Caco-2 (cell line): ENCODE data around the gene CDK5RAP1. TPM values are rescaled to one million over a fixed set of nuclear protein-coding genes. Genes with fewer than 3 reads are reported as not detected.

Experiments
- BruUV-seq: library from RNA; stranded (reverse); fragments of 400-500 nt; replicated peaks from 2 replicates; lab custom pipeline; 2021; lab: Mats Ljungman, UMichigan
- CTCF ChIA-PET: fragments of 300-600 bp; sonication (Branson Sonifier 250); formaldehyde crosslinking; loops from one replicate; lab custom pipeline; 2022; ENCODE audit warnings: antibody characterized with exemption; lab: Charles Lee
- POLR2A ChIA-PET: fragments of 300-600 bp; sonication (Branson Sonifier 250); formaldehyde crosslinking; loops from one replicate; lab custom pipeline; 2022; ENCODE audit warnings: antibody characterized with exemption; lab: Charles Lee
- DNase-seq, 2 experiments: peaks; one replicate each; pipeline versions ENCODE4 v3.0.0 to v3.0.0-alpha.2; 2020 to 2022
- H3K27me3 ChIP-seq: replicated peaks from 2 replicates; pipeline ENCODE4 v1.6.0; 2011; ENCODE audit warnings: low read length; ENCODE audit not compliant: control insufficient read depth, insufficient read depth
- H3K36me3 ChIP-seq: 2 replicates; pipeline ENCODE4 v1.5.1; 2011; ENCODE audit warnings: low read length; ENCODE audit not compliant: control insufficient read depth, insufficient read depth
- H3K4me1 ChIP-seq: fragments of 250-450 bp; sonication (Bioruptor Pico); 2 replicates; pipeline ENCODE4 v1.5.1; 2020; ENCODE audit warnings: mild to moderate bottlenecking
- H3K4me3 ChIP-seq: 2 replicates; pipeline ENCODE4 v1.5.1; 2011; ENCODE audit warnings: low read depth, mild to moderate bottlenecking, control low read depth, low read length
- H3K9me3 ChIP-seq: fragments of 250-450 bp; sonication (Bioruptor Pico); 2 replicates; pipeline ENCODE4 v1.5.1; 2020; ENCODE audit warnings: mild to moderate bottlenecking, moderate library complexity
- H3K27ac Mint-ChIP-seq: one replicate; pipeline ENCODE4 v1.8.0; 2022; ENCODE audit warnings: mixed read lengths; ENCODE audit not compliant: unreplicated experiment
- H3K27me3 Mint-ChIP-seq: one replicate; pipeline ENCODE4 v1.8.0; 2022; ENCODE audit warnings: mixed read lengths; ENCODE audit not compliant: insufficient read depth, unreplicated experiment
- H3K36me3 Mint-ChIP-seq: one replicate; pipeline ENCODE4 v1.8.0; 2022; ENCODE audit warnings: mild to moderate bottlenecking, mixed read lengths; ENCODE audit not compliant: insufficient read depth, unreplicated experiment
- H3K4me1 Mint-ChIP-seq: one replicate; pipeline ENCODE4 v1.8.0; 2022; ENCODE audit warnings: low read depth, mixed read lengths; ENCODE audit not compliant: unreplicated experiment
- H3K4me3 Mint-ChIP-seq: one replicate; pipeline ENCODE4 v1.8.0; 2022; ENCODE audit warnings: mild to moderate bottlenecking, moderate library complexity, mixed read lengths; ENCODE audit not compliant: unreplicated experiment
- H3K9me3 Mint-ChIP-seq: one replicate; pipeline ENCODE4 v1.8.0; 2022; ENCODE audit warnings: mixed read lengths; ENCODE audit not compliant: unreplicated experiment
- intact Hi-C: fragments of 100-400 bp; cut with micrococcal nuclease; formaldehyde crosslinking; loops from one replicate; pipeline ENCODE4 v1.10.0; 2022; ENCODE audit not compliant: unreplicated experiment
- total RNA-seq: library from RNA; stranded (reverse); gene quantifications from 2 replicates; pipeline ENCODE4 v1.2.3, GENCODE V29; 2022
- TF ChIP-seq, protein P1 (sequence below), 2 experiments: fragments of 200-600 bp in 1 of 2; IDR thresholded peaks; 1 replicate in 1 of 2; 2 replicates in 1 of 2; pipeline versions ENCODE4 v1.5.1 to v1.8.0; 2011 to 2022; ENCODE audit warnings: antibody characterized with exemption in 1 of 2, control low read depth in 1 of 2, inconsistent platforms in 1 of 2, low read depth in 1 of 2, low read length in 1 of 2, mild to moderate bottlenecking in 1 of 2, moderate library complexity in 1 of 2; ENCODE audit not compliant: insufficient read depth in 1 of 2, severe bottlenecking in 1 of 2, unreplicated experiment in 1 of 2

Gene CDK5RAP1
- total RNA-seq, 1 experiment from 2014 or later: 116 TPM

DNA sequence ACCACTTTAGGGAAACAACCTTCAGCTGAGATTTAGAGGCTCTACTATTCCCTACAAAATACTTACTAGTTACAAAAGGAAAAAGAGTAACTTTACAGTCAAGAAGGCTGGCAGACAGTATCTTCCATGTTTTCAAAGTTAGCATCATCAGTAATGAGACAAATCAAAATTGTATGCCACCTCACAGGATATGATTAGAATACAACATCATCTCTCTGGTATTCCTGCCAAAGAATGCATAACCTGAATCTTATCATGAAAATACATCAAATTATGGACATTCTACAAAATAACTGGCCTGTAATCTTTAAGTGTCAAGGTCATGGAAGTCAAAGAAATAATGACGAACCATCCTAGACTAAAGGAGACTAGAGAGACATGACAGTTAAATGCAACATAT is 38.4 kb downstream of the CDK5RAP1 start:
- Mint-ChIP-seq H3K4me1 (peaks cover 7% of the 10 kb centered on the region), H3K9me3 (no peaks in the 10 kb centered on the region), H3K4me3 (no peak overlapping the region), H3K36me3 (peaks cover 97% of the 10 kb centered on the region), H3K27ac (no peak overlapping the region), H3K27me3 (no peaks in the 10 kb centered on the region)
- BruUV-seq: no TSS peak
- no peaks in the 10 kb centered on the region for H3K9me3 ChIP-seq
- peaks cover 5% of the 10 kb centered on the region; the same call in 1 of the 2 replicates for H3K4me1 ChIP-seq
- H3K4me3 ChIP-seq: no peak overlapping the region
- ChIA-PET POLR2A (no interaction called here), CTCF (no interaction called here)
- H3K36me3 ChIP-seq: peaks cover 9% of the 10 kb centered on the region
- TF ChIP-seq, protein P1, sequence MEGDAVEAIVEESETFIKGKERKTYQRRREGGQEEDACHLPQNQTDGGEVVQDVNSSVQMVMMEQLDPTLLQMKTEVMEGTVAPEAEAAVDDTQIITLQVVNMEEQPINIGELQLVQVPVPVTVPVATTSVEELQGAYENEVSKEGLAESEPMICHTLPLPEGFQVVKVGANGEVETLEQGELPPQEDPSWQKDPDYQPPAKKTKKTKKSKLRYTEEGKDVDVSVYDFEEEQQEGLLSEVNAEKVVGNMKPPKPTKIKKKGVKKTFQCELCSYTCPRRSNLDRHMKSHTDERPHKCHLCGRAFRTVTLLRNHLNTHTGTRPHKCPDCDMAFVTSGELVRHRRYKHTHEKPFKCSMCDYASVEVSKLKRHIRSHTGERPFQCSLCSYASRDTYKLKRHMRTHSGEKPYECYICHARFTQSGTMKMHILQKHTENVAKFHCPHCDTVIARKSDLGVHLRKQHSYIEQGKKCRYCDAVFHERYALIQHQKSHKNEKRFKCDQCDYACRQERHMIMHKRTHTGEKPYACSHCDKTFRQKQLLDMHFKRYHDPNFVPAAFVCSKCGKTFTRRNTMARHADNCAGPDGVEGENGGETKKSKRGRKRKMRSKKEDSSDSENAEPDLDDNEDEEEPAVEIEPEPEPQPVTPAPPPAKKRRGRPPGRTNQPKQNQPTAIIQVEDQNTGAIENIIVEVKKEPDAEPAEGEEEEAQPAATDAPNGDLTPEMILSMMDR (IDR thresholded peaks at IDR 0.05; ENCODE audit: insufficient read depth in 1 of 2, low read depth in 1 of 2, low read length in 1 of 2, severe bottlenecking in 1 of 2, unreplicated experiment in 1 of 2): no peak
- intact Hi-C loops: no loop called here
- DNase-seq: no peak
- no peaks in the 10 kb centered on the region for H3K27me3 ChIP-seq

DNA sequence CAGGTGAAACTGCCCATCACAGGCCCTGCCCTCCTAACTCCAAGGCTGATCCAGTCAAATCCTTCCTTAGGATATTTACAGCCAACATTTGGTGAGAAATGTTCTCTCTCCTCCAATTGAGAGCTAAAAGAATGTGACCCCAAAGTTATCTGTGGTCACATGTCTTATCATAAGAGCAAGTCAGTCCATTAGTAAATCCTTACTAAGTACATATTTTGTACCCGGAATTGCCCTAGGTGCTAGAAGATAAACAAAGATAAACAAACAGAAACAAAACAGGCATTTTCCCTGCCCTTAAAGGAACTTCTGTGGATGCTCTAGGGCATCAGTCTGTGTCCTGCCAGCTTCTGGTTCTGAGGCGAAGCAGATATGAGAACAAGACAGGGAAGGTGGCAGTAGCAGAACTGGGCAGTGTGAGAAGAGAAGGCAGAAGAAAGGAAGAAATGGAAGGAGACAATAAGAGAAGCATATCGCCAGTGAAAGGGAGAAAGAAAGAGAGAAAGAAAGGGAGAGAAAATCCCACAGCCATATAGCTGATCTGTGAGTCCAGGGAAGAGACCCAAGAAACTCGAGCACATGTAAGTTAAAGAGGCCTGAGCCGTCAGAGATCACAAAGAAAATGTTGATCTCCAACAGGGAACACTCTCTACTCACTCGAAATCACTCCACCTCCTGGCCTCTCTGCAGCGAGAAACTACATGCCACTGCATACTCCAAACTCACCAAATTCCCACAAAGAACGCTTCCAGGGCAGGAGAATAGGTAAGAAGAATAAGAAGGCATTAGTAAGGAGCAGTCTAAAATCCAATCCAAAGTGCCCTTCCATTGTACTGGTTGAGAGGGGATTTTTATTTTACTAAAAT is 41.7 kb downstream of the CDK5RAP1 start:
- Mint-ChIP-seq H3K36me3 (peaks cover 80% of the 10 kb centered on the region), H3K27ac (no peak overlapping the region)
- CTCF ChIA-PET: interaction anchor here (0.6 kb wide), 1 partner anchor 97 kb away, joined by 3 read pairs; no protein-coding TSS in a partner anchor

DNA sequence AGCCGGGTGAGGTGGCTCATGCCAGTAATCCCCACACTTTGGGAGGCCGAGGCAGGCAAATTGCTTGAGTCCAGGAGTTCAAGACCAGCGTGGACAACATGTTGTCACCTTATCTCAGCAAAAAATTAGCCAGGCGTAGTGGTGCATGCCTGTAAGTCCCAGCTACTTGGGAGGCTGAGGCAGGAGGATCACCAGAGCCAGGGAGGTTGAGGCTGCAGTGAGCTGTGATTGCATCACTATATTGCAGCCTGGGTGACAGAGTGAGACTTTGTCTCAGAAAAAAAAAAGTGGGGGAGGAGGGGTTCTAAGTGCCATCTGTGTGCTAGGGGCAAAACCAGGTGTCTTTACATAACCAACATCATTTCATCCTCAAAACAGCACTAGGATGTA is 48.3 kb downstream of the CDK5RAP1 start:
- intact Hi-C loops: no loop called here
- Mint-ChIP-seq H3K27ac (no peak overlapping the region), H3K4me1 (peaks cover 5% of the 10 kb centered on the region), H3K27me3 (no peaks in the 10 kb centered on the region), H3K4me3 (no peak overlapping the region), H3K9me3 (no peaks in the 10 kb centered on the region), H3K36me3 (peaks cover 45% of the 10 kb centered on the region)
- H3K4me1 ChIP-seq: peaks cover 6% of the 10 kb centered on the region; the same call in 1 of the 2 replicates
- no peaks in the 10 kb centered on the region for H3K9me3 ChIP-seq
- BruUV-seq: no TSS peak
- peak in 1 of 2 experiments; percentile 25 for DNase-seq
- POLR2A ChIA-PET: no interaction called here
- no peaks in the 10 kb centered on the region for H3K36me3 ChIP-seq
- H3K4me3 ChIP-seq: no peak overlapping the region
- H3K27me3 ChIP-seq: no peaks in the 10 kb centered on the region
- CTCF ChIA-PET: no interaction called here
- TF ChIP-seq, protein P1 (IDR thresholded peaks at IDR 0.05; ENCODE audit: insufficient read depth in 1 of 2, low read depth in 1 of 2, low read length in 1 of 2, severe bottlenecking in 1 of 2, unreplicated experiment in 1 of 2): no peak

More for the DNA sequence above, 41.7 kb downstream of the CDK5RAP1 start:
- Histone ChIP-seq H3K4me1 (peaks cover 5% of the 10 kb centered on the region; the same call in 1 of the 2 replicates), H3K4me3 (no peak overlapping the region), H3K27me3 (no peaks in the 10 kb centered on the region), H3K9me3 (no peaks in the 10 kb centered on the region), H3K36me3 (peaks cover 5% of the 10 kb centered on the region)
- no peaks in the 10 kb centered on the region for H3K27me3 Mint-ChIP-seq
- TF ChIP-seq, protein P1 (IDR thresholded peaks at IDR 0.05; ENCODE audit: insufficient read depth in 1 of 2, low read depth in 1 of 2, low read length in 1 of 2, severe bottlenecking in 1 of 2, unreplicated experiment in 1 of 2): no peak
- POLR2A ChIA-PET: no interaction called here
- intact Hi-C loops: no loop called here
- no peak overlapping the region for H3K4me3 Mint-ChIP-seq
- no TSS peak for BruUV-seq
- DNase-seq: peak in 1 of 2 experiments; percentile 30
- no peaks in the 10 kb centered on the region for H3K9me3 Mint-ChIP-seq
- H3K4me1 Mint-ChIP-seq: peaks cover 7% of the 10 kb centered on the region
